HG03575 (cell line): ENCODE results near the gene THBS2.

Source experiments
- ATAC-seq: cut with Tn5 transposase; IDR thresholded peaks from one replicate; pipeline ENCODE4 v1.9.1; 2021; ENCODE audit not compliant: unreplicated experiment, insufficient number of reproducible peaks, low FRiP score; ENCODE audit errors: extremely low read depth

Gene THBS2

DNA sequence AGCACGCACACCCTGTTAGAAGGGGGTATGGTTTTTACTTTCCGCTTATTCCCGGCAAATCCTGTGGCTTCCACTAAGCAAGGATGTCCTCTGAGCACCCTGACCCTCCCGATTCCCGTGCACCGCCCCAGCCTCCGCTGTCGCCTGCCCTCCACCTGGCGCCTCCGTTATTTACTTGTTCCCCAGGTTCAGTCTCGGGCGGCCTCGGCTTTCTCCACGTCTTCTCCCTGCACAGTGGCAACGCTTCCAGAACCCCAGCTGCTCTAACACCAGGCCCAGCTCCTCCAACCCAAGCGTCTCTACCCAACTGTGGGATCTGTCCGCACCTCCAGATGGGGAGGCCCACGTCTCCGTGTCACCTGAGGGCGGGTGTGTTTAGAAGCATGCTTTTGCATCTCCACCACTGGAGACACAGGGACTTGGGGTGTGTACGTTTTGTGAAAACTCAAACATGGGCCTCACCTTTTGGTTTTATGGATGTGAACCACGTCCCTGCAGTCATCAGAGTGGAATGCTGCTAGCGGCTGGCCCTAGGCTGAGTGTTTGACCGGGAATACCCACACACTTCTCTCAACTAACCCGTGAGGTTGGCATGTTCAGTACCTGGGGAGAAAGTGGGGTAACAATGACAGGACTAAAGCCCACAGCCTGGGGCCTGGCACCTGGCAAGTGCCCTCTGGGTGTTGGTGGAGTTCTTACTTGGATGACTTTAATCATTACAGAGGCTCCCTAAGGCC is 79.9 kb downstream of the THBS2 start:
- no peak for ATAC-seq

DNA sequence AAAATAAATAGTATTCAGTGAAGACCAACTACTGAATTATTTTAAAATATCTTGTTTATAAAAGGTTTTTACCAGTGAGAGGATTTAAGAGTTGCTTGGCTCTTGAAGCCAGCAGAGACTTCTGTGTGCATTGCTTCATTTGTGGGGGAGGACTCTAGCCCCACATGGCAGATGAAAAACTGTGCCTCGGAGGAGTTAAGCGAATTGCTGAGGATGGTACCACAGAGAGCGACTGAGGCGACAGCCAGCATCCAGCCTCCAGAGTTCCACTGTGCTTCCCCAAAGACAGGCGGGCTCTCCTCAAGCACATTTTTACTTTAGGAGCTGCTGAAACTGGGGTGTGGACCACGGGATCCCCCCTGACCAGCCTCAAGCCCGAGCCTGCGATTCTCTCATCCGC is 80.7 kb downstream of the THBS2 start:
- ATAC-seq = no peak

DNA sequence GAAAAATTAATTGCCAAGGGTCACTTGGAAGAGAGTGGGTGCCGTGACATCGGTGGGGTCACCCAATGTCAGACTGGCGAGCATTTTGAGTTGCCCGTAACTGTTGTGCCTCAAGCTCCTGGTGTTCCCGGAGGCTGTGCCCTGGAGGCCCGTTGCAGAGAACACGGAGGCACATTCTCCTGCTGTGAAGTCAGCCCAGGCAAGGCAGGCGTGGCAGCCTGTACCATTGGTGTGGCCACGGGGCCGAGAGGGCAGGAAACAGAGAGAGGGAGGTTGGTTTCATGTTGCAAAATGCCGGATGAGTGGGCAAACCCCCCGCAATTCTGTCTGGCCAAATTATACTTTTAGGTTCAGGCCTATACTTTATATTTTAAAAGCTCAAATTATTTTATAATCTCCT is 81.2 kb downstream of the THBS2 start:
- no peak for ATAC-seq

DNA sequence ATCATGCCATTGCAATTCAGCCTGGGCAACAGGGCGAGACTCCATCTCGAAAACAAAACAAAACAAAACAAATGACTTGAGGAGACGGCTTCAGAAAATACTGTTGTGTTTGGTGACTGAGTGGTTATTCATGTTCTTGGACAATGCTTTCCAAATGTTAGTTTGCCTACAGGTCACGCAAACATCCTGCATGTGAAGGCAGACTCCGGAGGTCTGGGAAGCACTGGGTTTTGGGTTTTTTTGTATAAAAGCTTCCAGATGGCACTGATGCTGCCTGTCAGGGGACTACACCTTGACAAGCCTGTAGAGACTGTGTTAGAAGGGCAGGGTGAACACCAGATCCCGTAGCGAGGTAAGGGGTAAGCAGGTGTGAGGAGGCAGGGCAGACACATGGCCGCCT is 81.7 kb downstream of the THBS2 start:
- ATAC-seq = no peak

DNA sequence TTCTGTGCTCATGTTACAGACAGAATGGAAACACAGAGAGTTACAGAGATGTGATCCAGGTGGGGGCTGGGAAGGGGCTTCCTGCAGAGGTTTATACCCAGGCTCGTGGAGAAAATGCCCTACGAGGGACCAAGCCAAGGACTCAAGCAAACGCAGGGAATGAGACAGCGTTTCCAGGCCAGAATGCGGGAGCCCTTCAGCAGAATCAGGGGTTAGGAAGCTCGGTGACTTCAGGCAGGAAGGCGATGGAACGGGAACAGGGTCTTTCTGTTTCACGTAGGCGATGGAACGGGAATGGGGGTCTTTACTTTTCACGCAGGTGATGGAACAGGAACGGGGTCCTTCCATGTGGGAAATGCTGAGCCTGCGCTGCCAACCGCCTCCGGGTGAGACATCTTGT is 82.6 kb downstream of the THBS2 start:
- no peak for ATAC-seq

DNA sequence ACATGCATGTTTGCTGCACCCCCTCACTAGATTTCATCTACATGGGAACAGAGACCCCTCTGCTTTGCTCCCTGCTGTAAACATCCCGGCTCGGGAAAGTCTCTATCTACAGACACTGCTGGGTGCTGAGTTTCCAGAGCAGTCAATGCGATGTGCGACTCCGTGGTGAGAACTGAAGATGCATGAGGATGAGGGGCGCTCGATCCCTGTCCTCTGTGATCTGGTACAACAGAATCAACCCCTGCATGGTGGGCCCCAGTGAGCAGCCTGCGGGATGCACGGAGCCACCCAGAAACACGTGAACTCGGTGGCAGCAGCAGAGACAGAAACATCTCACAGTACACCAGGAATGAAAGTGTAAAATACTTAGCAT is 83.1 kb downstream of the THBS2 start:
- no peak for ATAC-seq

DNA sequence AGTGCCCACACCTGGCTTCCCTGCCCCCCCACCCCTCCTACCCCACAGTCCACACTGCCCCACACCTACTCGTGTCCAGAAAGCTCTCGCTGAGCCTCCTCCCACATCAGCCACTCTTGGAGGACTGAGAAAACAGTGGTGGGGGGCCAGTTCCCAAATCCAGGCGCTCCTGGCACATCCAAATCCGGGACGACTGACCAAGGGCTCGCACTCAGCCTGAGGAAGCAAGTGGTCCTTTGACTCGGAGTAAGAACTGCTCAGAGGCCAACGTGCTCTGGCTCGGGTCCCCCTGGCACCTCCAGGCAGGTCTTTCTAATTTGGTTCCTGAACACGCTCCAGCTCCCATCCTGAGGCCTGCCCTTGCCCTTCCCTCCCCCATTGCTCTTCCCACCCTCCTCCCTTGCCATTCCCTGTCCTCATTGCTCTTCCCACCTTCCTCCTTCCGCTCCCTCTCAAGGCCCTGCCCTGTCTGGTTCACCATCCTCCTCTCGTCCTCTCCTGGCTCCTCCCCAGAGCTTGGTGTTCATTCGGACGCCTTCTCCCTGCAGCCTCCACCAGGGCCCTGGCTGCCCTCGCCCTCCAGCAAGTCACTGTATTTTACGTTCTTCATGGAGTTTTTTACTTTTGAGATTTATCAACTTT is 83.6 kb downstream of the THBS2 start:
- no peak for ATAC-seq

DNA sequence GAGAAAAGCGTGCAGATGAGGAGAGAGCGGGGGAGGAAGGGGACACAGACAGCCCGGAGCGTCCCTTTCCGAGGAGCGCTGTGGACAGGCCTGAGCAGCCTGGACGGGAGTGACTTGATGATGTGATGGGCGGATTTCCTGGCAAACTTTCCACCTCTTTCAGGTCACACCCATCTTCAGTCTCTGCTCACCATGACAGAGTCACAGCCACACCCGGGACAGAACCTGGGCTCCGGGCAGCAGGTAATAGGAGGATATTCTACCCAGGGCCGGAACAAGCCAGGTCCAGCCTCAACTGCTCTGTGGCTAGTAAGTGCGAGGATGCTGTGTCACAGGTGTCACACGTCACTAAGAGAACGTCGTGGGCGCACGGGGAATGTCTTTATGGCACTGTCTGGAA is 84.3 kb downstream of the THBS2 start:
- ATAC-seq = no peak

DNA sequence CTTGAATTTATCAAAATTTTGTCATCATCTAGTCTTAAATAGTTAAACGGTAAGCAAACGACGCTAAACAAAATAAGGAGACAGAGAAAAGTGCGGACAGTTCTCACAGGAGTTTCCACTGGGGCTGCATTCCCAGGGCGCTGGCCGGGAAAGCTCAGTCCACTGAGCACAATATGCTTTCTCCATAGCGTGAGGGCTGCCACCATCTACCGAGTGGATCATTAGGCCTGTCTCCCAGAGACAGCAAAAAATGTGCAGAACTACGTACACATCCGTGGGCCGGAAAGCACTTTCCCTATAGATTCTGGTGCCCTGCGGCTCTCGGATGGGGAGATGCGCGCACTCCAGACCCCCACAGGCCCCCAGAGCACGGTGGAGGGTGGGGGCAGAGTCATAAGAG is 84.9 kb downstream of the THBS2 start:
- no peak for ATAC-seq

DNA sequence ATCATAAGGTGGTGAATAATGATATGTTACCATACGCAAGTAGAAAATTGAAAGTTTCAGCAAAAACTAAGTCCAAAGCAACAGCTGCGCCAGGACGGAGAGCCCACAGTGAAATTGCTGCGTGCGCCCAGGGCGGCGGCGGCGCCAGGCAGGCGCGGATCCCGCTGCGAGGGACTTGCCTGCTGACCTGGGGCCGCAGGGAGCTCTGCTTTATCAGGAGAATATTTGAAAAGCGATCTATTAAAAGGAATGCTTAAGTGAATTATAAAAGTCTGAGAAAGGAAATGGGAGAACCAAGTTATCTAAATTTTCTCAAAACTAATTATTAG is 85.4 kb downstream of the THBS2 start:
- no peak for ATAC-seq

DNA sequence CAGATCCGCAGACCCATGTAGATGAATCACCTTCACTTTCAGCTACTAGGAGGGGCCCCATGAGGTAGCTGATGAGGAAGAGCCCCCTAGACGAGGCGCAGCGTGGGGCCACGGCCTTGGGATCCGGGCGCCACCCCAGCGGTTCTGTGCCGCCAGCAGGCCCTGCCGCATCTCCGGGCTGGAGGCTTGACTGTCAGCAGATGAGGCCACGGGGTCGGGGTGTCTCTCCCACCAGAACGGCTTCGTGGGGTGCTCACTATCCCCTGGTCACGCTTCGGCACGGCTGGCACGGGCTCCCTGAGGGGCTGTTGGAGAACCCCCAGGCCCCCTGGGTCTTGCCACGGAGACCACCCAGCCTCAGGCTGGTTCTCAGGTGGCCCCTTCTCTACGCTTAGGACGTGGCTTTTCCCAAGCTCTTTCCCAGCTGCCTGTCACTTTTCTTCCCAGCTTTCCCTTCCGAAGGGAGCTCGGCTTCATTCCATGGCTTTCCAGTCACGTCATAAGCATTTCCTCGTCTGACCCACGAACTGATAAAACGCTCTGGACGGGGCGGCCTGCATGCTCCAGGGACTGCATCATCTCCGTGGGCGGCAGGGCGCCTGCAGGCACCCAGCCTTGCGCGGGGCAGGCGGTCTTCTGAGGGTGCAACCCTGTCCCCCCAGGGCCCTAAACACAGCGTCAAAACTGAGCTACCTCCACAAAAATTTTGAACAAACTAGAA is 85.9 kb downstream of the THBS2 start:
- no peak for ATAC-seq

DNA sequence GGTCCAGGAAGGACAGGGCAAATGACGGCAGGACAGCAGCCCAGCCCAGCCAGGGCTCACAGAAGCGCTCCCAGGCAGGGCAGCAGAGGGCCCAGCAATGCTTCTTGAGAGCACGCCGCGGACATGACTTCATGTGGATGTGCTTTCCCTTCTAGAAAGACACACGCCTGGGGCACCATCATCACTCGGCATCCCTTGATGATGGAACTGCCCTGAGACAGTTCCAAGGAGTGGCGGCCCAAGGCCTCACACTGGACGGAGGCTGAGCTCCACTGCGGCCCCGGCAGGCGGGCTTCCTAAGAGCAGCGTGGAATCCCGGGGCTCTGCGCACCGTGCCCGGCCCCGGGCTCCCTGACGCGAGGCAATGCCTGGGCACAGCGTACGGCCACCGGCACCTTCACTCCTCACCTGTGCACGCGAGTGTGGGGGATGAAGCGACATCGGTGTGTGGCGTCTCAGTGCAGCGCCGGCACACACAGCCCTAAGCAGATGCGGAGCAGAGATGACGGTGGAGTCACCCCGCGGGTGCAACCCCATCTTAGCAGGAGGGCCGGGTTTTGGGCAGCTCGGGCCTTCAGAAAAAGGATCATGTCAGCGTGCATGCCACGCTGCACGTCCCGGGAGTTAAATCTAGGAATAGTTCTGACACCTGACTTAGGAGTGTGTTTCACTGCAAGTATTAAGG is 86.6 kb downstream of the THBS2 start:
- no peak for ATAC-seq
